AG09319 (cell line): ENCODE data around the gene ASIC3.

Source experiments
- DNase-seq: peaks from one replicate; pipeline ENCODE4 v3.0.0-alpha.2; 2010; ENCODE audit warnings: low read depth; ENCODE audit errors: extremely low read depth
- CTCF ChIP-seq: IDR thresholded peaks from 2 replicates; pipeline ENCODE4 v1.5.1; 2011; ENCODE audit warnings: low read depth, mild to moderate bottlenecking, inconsistent platforms, low read length, moderate library complexity

Gene ASIC3

GRCh38 chr7:151047976-151048815 is at the start of gene ASIC3:
Gene ASIC3 (plus strand): TSS chr7:151048531. CDS start chr7:151048886, 355 bp downstream.
- no peak for DNase-seq
- no peak for TF ChIP-seq CTCF

GRCh38 chr7:150999001-150999400 is 49.3 kb upstream of the ASIC3 start:
- no peak for DNase-seq
- TF ChIP-seq CTCF, result no peak

- DNase-seq, result no peak
- TF ChIP-seq CTCF, result no peak
These were observed 48.7 kb upstream of the ASIC3 start for GRCh38 chr7:150999497-151000230.

GRCh38 chr7:151000897-151001495 is 47.3 kb upstream of the ASIC3 start:
- no peak for TF ChIP-seq CTCF
- no peak for DNase-seq

- DNase-seq, result no peak
- no peak for TF ChIP-seq CTCF
These were observed 46.8 kb upstream of the ASIC3 start for GRCh38 chr7:151001546-151001945.

- no peak for TF ChIP-seq CTCF
- DNase-seq, result no peak
These were observed 44.8 kb upstream of the ASIC3 start for GRCh38 chr7:151003572-151003971.

- no peak for DNase-seq
- TF ChIP-seq CTCF, result no peak
These were observed 42.8 kb upstream of the ASIC3 start for GRCh38 chr7:151005566-151005965.
